8988T (cell line): ENCODE data around the gene KDM6A.
"Not testable (repeated sequence)": the region's sequence is repeated elsewhere in the genome, so short reads cannot be mapped to it uniquely, and the experiment has no call there.

ENCODE experiments used
- DNase-seq: peaks from one replicate; pipeline ENCODE4 v3.0.0; 2011

KDM6A gene

GRCh38 chrX:45133465-45133864 lies 260.5 kb downstream of the KDM6A start:
- DNase-seq = no peak

- no peak for DNase-seq
Observed at GRCh38 chrX:45134315-45134731, 261.3 kb downstream of the KDM6A start.

- DNase-seq = no peak
Observed at GRCh38 chrX:45134775-45135174, 261.8 kb downstream of the KDM6A start.

GRCh38 chrX:45135391-45136075 lies 262.5 kb downstream of the KDM6A start:
- not testable (repeated sequence) for DNase-seq

GRCh38 chrX:45137531-45137930 lies 264.5 kb downstream of the KDM6A start:
- DNase-seq = no peak

- DNase-seq = no peak
Observed at GRCh38 chrX:45138525-45138924, 265.5 kb downstream of the KDM6A start.

GRCh38 chrX:45140812-45141211 lies 267.8 kb downstream of the KDM6A start:
- DNase-seq = no peak

- no peak for DNase-seq
Observed at GRCh38 chrX:45142185-45142584, 269.2 kb downstream of the KDM6A start.

- DNase-seq = no peak
Observed at GRCh38 chrX:45143455-45143854, 270.5 kb downstream of the KDM6A start.

GRCh38 chrX:45145492-45146215 lies 272.7 kb downstream of the KDM6A start:
- DNase-seq = no peak

GRCh38 chrX:45150821-45151220 lies 277.8 kb downstream of the KDM6A start:
- no peak for DNase-seq

- DNase-seq = no peak
Observed at GRCh38 chrX:45154033-45154360, 281.0 kb downstream of the KDM6A start.

GRCh38 chrX:45154462-45154861 lies 281.5 kb downstream of the KDM6A start:
- DNase-seq = no peak

- no peak for DNase-seq
Observed at GRCh38 chrX:45157647-45158046, 284.7 kb downstream of the KDM6A start.
